ENCODE data around the gene SH2B2.

Gene SH2B2

GRCh38 chr7:102292813-102293798 is 6.4 kb downstream of the SH2B2 start:
- peaks cover 0 to 17% (median 13%) of the 10 kb centered on the region in 4 experiments for H3K4me1 ChIP-seq (ENCODE audit: control extremely low read depth in 1 of 4, control insufficient read depth in 4 of 4, insufficient read depth in 4 of 4, low read length in 3 of 4)
- no peaks in the 10 kb centered on the region for H3K27me3 ChIP-seq (replicated peaks in 2 of 5; ENCODE audit: control insufficient read depth in 4 of 5, insufficient read depth in 5 of 5, low read length in 4 of 5)
- WGBS (ENCODE audit: insufficient coverage), result 36% methylated on average over 21 of the region's 36 CpGs
- no peak overlapping the region for H3K4me3 ChIP-seq (ENCODE audit: control insufficient read depth in 1 of 7, extremely low read depth in 1 of 7, insufficient read depth in 4 of 7, low read depth in 2 of 7, low read length in 6 of 7)
- POLR2A ChIA-PET, result no interaction called here
- H3K27ac ChIP-seq (ENCODE audit: insufficient read depth in 1 of 2, low read depth in 1 of 2, low read length in 2 of 2, poor library complexity in 1 of 2, severe bottlenecking in 2 of 2), result no peak overlapping the region
- CTCF ChIA-PET, result no interaction called here
- no peaks in the 10 kb centered on the region for H3K9me3 ChIP-seq (ENCODE audit: control extremely low read depth in 1 of 5, control insufficient read depth in 4 of 5, insufficient read depth in 2 of 5, low read depth in 1 of 5, low read length in 4 of 5)
- DNase-seq, result no peak
- H3K36me3 ChIP-seq (ENCODE audit: control insufficient read depth in 4 of 4, insufficient read depth in 4 of 4, low read length in 3 of 4), result no peaks in the 10 kb centered on the region

GRCh38 chr7:102294589-102294988 is 7.9 kb downstream of the SH2B2 start:
- H3K27ac ChIP-seq (ENCODE audit: insufficient read depth in 1 of 2, low read depth in 1 of 2, low read length in 2 of 2, poor library complexity in 1 of 2, severe bottlenecking in 2 of 2), result no peak overlapping the region
- POLR2A ChIA-PET, result no interaction called here
- H3K27me3 ChIP-seq (replicated peaks in 2 of 5; ENCODE audit: control insufficient read depth in 4 of 5, insufficient read depth in 5 of 5, low read length in 4 of 5), result no peaks in the 10 kb centered on the region
- H3K4me3 ChIP-seq (ENCODE audit: control insufficient read depth in 1 of 7, extremely low read depth in 1 of 7, insufficient read depth in 4 of 7, low read depth in 2 of 7, low read length in 6 of 7), result no peak overlapping the region
- peaks cover 0 to 5% (median 1%) of the 10 kb centered on the region in 4 experiments for H3K4me1 ChIP-seq (ENCODE audit: control extremely low read depth in 1 of 4, control insufficient read depth in 4 of 4, insufficient read depth in 4 of 4, low read length in 3 of 4)
- CTCF ChIA-PET, result interaction anchor here (0.6 to 1.1 kb wide), 2 partner anchors 11 to 89 kb away, joined by 3 to 4 read pairs; no protein-coding TSS in a partner anchor
- no peaks in the 10 kb centered on the region for H3K9me3 ChIP-seq (ENCODE audit: control extremely low read depth in 1 of 5, control insufficient read depth in 4 of 5, insufficient read depth in 2 of 5, low read depth in 1 of 5, low read length in 4 of 5)
- DNase-seq, result no peak
- H3K36me3 ChIP-seq (ENCODE audit: control insufficient read depth in 4 of 4, insufficient read depth in 4 of 4, low read length in 3 of 4), result no peaks in the 10 kb centered on the region
- WGBS (ENCODE audit: insufficient coverage), result 100% methylated on average over 2 of the region's 3 CpGs

- CTCF ChIA-PET, result interaction anchor here (1.2 kb wide), 1 partner anchor 8 kb away, joined by 4 read pairs; no protein-coding TSS in a partner anchor
- Histone ChIP-seq H3K27ac (ENCODE audit: insufficient read depth in 1 of 2, low read depth in 1 of 2, low read length in 2 of 2, poor library complexity in 1 of 2, severe bottlenecking in 2 of 2) (no peak overlapping the region), H3K36me3 (ENCODE audit: control insufficient read depth in 4 of 4, insufficient read depth in 4 of 4, low read length in 3 of 4) (no peaks in the 10 kb centered on the region), H3K4me1 (ENCODE audit: control extremely low read depth in 1 of 4, control insufficient read depth in 4 of 4, insufficient read depth in 4 of 4, low read length in 3 of 4) (peaks cover 0 to 5% (median 0%) of the 10 kb centered on the region in 4 experiments), H3K9me3 (ENCODE audit: control extremely low read depth in 1 of 5, control insufficient read depth in 4 of 5, insufficient read depth in 2 of 5, low read depth in 1 of 5, low read length in 4 of 5) (no peaks in the 10 kb centered on the region), H3K27me3 (replicated peaks in 2 of 5; ENCODE audit: control insufficient read depth in 4 of 5, insufficient read depth in 5 of 5, low read length in 4 of 5) (no peaks in the 10 kb centered on the region), H3K4me3 (ENCODE audit: control insufficient read depth in 1 of 7, extremely low read depth in 1 of 7, insufficient read depth in 4 of 7, low read depth in 2 of 7, low read length in 6 of 7) (no peak overlapping the region)
- POLR2A ChIA-PET, result no interaction called here
- 91% methylated on average over 6 of the region's 12 CpGs for WGBS (ENCODE audit: insufficient coverage)
- no peak for DNase-seq
These were observed 8.9 kb downstream of the SH2B2 start for GRCh38 chr7:102295346-102296178.

- Histone ChIP-seq H3K27me3 (replicated peaks in 2 of 5; ENCODE audit: control insufficient read depth in 4 of 5, insufficient read depth in 5 of 5, low read length in 4 of 5) (no peaks in the 10 kb centered on the region), H3K4me3 (ENCODE audit: control insufficient read depth in 1 of 7, extremely low read depth in 1 of 7, insufficient read depth in 4 of 7, low read depth in 2 of 7, low read length in 6 of 7) (no peak overlapping the region), H3K4me1 (ENCODE audit: control extremely low read depth in 1 of 4, control insufficient read depth in 4 of 4, insufficient read depth in 4 of 4, low read length in 3 of 4) (peaks cover 0 to 5% (median 0%) of the 10 kb centered on the region in 4 experiments), H3K27ac (ENCODE audit: insufficient read depth in 1 of 2, low read depth in 1 of 2, low read length in 2 of 2, poor library complexity in 1 of 2, severe bottlenecking in 2 of 2) (no peak overlapping the region), H3K36me3 (ENCODE audit: control insufficient read depth in 4 of 4, insufficient read depth in 4 of 4, low read length in 3 of 4) (no peaks in the 10 kb centered on the region), H3K9me3 (ENCODE audit: control extremely low read depth in 1 of 5, control insufficient read depth in 4 of 5, insufficient read depth in 2 of 5, low read depth in 1 of 5, low read length in 4 of 5) (no peaks in the 10 kb centered on the region)
- ChIA-PET CTCF (interaction anchor here (1.2 kb wide), 1 partner anchor 8 kb away, joined by 4 read pairs; no protein-coding TSS in a partner anchor), POLR2A (no interaction called here)
- WGBS (ENCODE audit: insufficient coverage), result 99% methylated on average over 6 of the region's 6 CpGs
- no peak for DNase-seq
These were observed 9.4 kb downstream of the SH2B2 start for GRCh38 chr7:102296179-102296438.

- Histone ChIP-seq H3K4me3 (ENCODE audit: control insufficient read depth in 1 of 7, extremely low read depth in 1 of 7, insufficient read depth in 4 of 7, low read depth in 2 of 7, low read length in 6 of 7) (no peak overlapping the region), H3K27me3 (replicated peaks in 2 of 5; ENCODE audit: control insufficient read depth in 4 of 5, insufficient read depth in 5 of 5, low read length in 4 of 5) (no peaks in the 10 kb centered on the region), H3K4me1 (ENCODE audit: control extremely low read depth in 1 of 4, control insufficient read depth in 4 of 4, insufficient read depth in 4 of 4, low read length in 3 of 4) (peaks cover 0 to 5% (median 0%) of the 10 kb centered on the region in 4 experiments), H3K36me3 (ENCODE audit: control insufficient read depth in 4 of 4, insufficient read depth in 4 of 4, low read length in 3 of 4) (no peaks in the 10 kb centered on the region), H3K9me3 (ENCODE audit: control extremely low read depth in 1 of 5, control insufficient read depth in 4 of 5, insufficient read depth in 2 of 5, low read depth in 1 of 5, low read length in 4 of 5) (no peaks in the 10 kb centered on the region), H3K27ac (ENCODE audit: insufficient read depth in 1 of 2, low read depth in 1 of 2, low read length in 2 of 2, poor library complexity in 1 of 2, severe bottlenecking in 2 of 2) (no peak overlapping the region)
- DNase-seq, result no peak
- WGBS (ENCODE audit: insufficient coverage), result 100% methylated on average over 6 of the region's 7 CpGs
- CTCF ChIA-PET, result interaction anchor here (0.5 to 1.2 kb wide), 2 partner anchors 9 to 356 kb away, joined by 3 to 4 read pairs; no protein-coding TSS in a partner anchor
- POLR2A ChIA-PET, result no interaction called here
These were observed 9.8 kb downstream of the SH2B2 start for GRCh38 chr7:102296514-102296913.

GRCh38 chr7:102297487-102298218 is 11.0 kb downstream of the SH2B2 start:
- peaks cover 0 to 5% (median 0%) of the 10 kb centered on the region in 4 experiments for H3K4me1 ChIP-seq (ENCODE audit: control extremely low read depth in 1 of 4, control insufficient read depth in 4 of 4, insufficient read depth in 4 of 4, low read length in 3 of 4)
- CTCF ChIA-PET, result interaction anchor here (1.0 to 1.2 kb wide), 2 partner anchors 13 to 26 kb away, joined by 3 read pairs; no protein-coding TSS in a partner anchor
- H3K36me3 ChIP-seq (ENCODE audit: control insufficient read depth in 4 of 4, insufficient read depth in 4 of 4, low read length in 3 of 4), result peaks cover 0 to 4% (median 0%) of the 10 kb centered on the region in 4 experiments
- WGBS (ENCODE audit: insufficient coverage), result 95% methylated on average over 9 of the region's 10 CpGs
- no peaks in the 10 kb centered on the region for H3K27me3 ChIP-seq (replicated peaks in 2 of 5; ENCODE audit: control insufficient read depth in 4 of 5, insufficient read depth in 5 of 5, low read length in 4 of 5)
- H3K4me3 ChIP-seq (ENCODE audit: control insufficient read depth in 1 of 7, extremely low read depth in 1 of 7, insufficient read depth in 4 of 7, low read depth in 2 of 7, low read length in 6 of 7), result no peak overlapping the region
- POLR2A ChIA-PET, result no interaction called here
- DNase-seq, result no peak
- no peak overlapping the region for H3K27ac ChIP-seq (ENCODE audit: insufficient read depth in 1 of 2, low read depth in 1 of 2, low read length in 2 of 2, poor library complexity in 1 of 2, severe bottlenecking in 2 of 2)
- no peaks in the 10 kb centered on the region for H3K9me3 ChIP-seq (ENCODE audit: control extremely low read depth in 1 of 5, control insufficient read depth in 4 of 5, insufficient read depth in 2 of 5, low read depth in 1 of 5, low read length in 4 of 5)

Measured in common myeloid progenitor, CD34-positive (primary cell).